Activated CD8-positive, alpha-beta memory T cell treated with anti-CD3 and anti-CD28 coated beads for 48 hours (primary cell): Measurements from ENCODE around the gene CECR2.

Experiments
- DNase-seq, 3 experiments: peaks; one replicate each; pipeline ENCODE4 v3.0.0-alpha.2; 2020; ENCODE audit warnings: low read depth in 2 of 3, low spot score in 2 of 3

The CECR2 gene

DNA sequence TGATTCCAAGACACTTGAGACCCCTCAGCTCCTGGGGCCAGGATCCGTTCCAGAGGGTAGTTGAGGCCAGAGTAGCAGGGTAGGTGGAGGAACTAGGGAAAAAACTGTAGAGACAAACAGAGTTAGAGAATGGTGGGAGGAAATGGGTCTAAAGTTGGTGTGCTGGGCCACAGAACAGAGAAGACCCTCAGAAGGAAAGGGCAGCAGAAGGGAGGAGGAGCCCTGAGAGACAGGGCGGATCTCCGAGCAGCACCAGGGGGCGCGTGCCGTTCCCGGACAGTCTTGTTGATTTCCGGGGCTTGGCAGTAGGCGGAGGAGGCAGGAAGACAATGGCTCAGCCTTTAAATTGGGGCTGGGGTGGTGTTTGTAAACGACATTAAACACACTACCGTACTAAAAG, 2.4 kb upstream of the CECR2 start:
- peak in 1 of 3 experiments; percentile 6 for DNase-seq

DNA sequence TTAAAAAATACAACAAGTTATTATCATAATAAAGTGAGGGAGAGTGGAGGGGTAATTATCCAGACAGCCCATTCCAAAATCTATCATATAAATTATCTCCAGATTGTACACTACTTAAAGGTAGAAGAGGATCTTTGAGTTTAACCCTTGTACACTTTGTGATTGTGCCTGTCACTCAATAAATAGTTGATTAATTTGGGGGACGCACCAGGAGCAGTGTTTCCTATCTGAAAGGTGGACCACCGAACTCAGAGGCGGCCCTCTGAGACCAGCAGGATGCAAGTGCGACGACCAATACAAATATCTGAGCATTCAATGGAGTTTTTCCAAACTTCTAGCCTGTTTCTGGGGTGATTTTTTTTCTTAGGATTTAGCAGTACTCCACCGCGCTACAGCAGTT, 1.1 kb upstream of the CECR2 start:
- DNase-seq: no peak

DNA sequence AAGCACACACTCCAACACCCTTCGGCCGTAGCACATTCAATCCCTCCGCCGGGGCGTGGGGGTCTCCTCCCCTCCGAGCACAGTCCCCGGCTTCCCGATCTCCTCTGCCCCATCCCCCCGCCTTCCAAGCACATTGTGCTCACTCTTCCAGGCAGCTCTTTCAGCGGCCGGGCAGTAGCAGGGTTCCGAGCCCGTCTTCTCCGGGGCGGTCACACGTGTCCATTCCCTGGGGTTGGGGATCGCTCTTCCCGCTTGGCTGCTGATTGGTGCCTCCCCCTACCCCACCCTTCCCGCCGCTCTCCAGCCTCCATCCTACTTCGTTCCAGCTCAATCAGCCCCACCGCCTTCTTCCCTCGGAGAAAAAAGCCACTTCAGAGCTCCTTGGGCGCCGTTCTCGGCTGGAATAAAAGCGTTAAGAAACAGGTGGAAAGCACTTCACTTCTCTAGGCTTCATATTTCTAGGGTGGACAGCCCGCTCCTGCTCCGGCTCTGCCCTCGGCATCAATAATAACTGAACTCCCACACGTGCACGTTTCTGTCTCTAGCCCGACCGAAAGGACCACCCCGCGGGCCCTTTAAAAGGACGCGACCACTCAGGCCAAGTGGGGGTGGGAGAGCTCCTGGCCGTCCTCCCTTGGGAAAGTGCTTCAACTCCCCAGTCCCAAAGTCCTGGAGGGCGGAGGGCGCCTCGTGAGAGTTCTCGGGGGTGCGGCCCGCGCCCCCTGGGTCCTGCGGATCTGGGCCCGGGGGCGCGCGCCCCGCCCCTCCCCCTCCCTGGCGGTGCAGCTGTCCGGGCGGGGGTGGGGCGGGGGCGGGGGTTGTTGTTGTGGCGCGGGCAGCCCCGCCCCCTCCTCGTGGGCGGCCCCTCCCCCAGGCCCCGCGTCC, 464 bp upstream of the CECR2 start:
- DNase-seq: no peak

DNA sequence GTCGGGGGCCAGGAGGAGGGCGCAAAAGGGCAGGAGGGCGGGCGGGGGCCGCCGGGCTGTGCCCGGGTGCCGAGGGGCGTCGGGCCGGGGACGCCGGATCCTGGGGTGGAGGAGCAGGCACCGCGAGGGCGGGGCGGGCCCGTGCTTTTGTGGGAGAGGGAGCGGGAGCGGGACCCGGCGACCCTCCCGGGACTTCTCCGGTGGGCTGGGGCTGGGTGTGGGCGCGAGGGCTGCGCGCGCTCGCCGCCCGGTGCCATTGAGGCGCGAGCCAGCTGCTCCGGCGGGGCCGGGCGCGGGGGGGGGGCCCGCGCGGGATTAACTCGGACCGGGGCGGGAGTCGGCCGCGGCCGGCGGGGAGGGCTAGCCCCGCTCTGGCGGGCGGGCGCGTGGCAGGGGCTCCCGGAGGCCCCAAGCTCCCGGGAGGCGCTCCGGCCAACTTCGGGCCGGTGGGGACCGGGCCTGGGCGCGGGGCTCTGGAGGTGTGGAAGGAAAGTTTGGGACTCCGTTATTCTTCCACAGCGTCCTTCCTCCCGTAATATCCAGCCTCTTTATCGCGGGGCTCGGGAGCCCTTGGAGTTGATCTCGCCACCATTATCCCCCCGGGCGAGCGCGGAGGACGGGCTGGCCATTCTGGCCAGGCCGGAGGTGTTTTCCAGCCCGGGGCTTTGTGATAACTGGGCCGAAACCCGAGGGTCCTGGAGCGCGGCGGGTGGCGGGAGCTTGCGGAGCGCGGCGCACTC, 936 bp downstream of the CECR2 start:
- DNase-seq: no peak

DNA sequence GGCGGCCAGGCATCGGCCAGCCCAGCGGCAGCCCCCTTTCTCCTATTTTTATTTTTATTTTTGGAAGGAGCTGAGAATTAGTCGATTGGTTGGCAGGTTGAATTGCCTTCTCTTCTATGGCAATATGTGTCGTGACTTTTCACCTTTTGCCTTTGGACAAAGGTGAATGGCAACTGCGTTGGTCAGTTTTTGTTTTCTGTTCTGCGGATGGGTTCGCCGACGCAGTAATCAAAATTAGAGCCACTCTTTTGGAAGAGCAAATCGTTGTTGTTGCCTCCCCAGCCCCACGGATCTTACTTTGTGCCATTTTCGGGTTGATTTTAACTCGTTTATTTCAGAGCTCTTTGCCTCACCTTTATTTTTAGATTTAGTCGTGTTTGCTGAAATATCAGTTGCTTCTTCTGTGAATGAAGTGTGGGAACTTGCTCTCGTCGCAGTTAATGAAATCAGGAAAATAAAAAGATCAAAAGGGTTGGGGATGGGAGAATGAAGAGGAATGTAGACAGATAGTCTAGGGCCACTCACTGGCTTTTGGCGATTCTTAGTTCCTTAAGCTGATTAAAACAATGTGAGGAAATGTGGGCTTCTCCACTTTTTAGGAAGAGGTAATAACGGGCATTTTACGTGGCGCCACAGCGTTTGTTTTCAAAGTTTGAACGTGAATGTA, 1.6 kb downstream of the CECR2 start:
- no peak for DNase-seq

DNA sequence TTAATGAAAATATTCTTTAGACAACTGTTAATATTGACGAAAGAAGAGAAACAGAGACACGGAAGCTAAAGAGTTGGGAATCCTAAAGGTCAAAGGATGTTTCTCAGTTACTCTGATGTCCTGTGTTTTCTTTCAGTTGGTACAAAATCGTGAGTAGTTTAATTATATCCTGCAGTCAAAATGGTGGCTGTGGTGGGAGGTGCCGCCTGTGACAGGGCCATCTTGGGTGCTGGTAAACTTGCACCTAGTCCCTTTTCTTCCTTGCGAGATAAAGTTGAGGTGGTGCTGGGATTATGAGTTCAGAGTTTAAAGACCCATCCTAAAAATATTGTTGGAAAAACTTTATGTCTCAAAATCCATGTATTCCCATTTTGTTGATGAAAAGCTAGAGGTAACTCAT, 2.2 kb downstream of the CECR2 start:
- DNase-seq: no peak

DNA sequence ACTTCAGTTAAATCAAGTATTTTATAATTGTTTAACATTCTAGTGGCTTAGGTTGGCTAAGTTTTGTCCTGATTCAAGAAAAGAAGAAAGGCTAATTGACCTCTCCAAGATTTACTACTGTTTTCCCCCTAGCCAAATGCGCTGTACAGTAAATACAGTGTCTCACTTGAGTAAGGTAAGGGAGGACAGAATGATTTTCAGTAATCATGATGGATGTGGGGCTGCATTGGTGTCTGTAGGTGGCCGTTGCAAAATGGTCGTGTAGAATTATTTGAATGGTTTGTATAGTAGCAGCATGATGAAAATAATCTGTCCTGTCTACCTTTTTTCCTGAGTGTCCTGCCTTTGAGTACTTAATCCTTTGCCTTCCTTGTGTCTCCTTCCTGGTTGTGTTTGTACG, 4.6 kb downstream of the CECR2 start:
- DNase-seq: no peak

DNA sequence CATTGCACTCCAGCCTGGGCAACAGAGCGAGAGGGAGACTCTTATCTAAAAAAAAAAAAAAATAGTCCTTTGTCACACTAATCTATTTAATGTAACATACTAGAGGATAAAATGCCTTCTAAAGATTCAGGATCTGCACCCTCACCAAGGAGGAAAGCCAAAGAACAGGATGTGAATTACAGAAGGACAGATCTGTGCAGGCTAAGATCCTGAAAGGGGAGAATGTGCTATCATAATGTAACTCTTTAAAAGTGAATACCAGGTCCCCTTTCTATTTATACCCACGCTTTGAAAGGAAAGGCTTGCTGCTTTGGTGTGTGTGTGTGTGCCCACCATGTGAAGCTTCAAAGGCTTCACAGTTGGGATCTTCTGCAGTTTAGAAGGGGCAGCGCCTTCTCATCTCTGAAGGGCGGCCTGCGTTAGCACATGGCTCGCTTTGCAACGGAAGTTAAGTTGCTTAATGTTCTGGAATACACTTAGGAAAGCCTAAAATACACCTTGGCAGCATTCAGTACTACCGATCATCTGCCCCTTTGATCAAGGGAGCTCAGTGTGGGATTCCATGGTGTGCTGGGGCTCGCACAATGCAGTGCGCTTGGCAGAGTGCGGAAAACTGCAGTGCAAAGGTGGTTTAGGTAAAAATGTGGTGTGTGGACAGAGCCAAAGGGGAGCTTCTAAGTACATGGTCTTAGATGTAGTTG, 6.8 kb downstream of the CECR2 start:
- DNase-seq: no peak

DNA sequence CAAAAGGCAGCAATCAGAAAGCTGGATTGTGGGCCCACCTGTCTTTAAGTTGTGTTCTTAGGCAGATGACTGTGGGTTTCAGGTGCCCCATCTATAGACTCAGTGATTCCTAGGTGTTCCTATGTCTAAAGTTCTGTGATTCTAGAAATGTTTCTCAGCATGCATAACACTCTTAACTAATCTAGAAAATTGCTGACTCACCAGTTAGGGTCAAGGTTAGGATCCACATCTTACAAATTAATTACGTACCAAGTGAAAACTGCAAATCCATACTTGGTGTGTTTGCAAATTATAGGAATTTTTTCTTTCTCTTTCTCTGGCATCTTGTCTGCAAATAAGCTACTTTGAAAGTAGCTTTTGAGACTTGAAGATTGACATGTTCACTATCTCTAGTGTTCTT, 7.7 kb downstream of the CECR2 start:
- DNase-seq: no peak

DNA sequence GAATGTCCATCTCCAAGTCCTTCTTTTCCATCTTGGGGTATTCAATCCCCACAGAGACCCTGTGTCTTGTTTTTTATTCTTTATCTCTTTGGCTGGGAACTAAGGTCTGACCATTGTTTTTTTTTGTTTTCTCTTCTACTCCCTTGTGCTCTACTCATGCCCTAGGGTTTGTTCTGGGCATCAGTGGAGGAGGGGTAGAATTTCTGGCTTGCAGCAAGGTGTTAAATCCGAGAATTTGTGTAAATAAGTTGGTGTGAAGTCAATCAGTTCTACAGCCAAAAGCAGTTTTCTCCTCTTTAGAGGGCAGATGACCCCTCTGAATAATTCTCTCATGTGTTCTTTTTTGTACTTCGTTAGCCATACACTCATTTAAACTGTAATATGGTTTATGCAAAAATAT, 10.7 kb downstream of the CECR2 start:
- DNase-seq: no peak

DNA sequence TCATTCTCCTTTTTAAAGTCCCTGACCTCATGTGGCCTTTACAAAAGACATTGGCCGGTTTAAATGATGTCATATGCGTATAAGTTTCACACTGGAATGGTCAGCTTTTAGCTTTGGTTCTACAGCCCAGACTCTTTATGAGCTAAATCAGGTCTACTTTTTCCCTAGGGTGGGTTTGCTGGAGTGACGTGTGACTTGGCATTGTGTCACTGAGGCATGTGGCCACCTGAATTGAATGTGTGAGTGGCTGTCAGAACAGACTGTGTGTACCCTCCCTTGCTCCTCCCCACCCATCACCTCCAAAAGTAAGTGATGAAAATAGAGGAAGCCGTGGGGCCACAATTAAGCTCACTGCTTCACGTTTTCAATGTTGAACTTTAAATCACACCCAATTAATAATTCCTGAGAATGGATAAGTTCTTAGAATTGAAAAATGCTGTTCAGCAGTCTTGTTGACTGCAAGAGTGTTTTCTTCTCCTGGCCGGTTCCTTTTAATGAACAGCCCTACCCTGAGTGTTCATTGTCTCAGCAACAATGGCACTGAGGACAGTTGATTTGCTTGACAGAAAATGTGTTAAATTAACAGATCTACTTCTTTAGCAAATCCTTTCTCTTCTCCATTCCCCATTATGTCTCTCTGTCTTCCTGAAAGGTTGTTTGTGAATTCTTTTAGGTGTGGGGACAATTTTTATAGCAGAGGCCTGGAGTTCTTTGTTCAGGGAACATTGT, 11.3 kb downstream of the CECR2 start:
- DNase-seq: no peak

DNA sequence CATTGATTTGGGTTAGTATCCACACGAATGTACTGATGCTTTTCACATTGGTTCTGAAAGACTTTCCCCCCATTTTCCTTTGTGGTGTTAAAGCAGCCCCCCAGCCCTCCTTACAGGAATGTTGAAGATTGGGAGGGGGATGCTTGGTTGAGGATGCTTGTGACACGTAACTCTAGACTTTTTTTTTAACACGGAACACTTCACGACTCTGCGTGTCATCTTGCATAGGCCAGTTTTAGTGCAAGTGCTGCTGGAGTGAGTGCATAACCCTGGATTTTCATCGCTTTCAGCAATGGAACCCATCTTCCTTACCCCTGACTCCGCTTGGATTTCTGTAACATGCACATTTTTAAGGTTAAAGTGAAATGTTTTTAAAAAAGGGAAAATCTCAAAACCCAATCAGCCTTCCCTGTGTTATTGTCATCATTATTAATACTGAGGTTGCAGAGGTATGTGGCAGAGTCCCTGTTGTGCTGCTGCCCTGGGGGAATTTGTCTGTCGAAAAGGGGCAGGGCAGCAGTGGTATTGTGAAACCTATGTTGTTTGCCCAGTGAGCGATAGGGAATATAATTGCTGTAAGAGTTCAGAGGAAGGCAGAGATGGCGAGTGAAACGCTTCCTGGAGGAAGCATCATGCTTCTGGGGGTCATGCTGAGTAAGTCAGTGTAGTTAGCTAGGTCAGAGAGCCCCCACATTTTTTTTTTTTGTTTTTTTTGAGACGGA, 12.1 kb downstream of the CECR2 start:
- no peak for DNase-seq

DNA sequence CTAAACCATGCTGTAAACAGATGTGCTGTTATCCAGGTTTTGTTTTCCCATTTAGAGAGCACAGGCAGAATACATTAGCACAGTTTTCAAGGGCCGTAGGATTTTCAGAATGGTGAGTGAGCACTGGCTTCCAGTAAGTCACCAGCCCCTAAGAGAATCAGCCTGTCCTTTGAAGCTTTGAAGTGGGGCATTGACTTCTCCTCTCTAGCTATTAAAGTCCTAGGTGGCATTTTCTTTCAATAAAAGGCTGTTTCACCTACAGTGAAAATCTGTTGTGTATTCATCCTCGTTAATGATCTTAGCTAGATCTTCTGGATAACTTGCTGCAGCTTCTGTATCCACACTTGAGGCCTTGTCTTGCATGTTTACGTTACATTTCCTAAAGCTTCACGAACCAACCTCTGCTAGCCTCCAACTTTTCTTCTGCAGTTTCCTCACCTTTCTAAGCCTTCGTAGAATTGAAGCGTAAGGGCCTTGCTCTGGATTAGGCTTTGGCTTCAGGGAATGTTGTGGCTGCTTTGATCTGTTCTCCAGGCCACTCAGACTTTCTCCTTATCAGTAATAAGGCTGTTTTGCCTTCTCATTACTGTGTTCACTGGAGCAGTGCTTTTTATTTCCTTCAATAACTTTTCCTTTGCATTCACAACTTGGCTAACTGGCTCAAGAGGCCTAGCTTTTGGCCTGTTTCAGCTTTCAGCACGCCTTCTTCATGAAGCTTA, 15.5 kb downstream of the CECR2 start:
- no peak for DNase-seq

DNA sequence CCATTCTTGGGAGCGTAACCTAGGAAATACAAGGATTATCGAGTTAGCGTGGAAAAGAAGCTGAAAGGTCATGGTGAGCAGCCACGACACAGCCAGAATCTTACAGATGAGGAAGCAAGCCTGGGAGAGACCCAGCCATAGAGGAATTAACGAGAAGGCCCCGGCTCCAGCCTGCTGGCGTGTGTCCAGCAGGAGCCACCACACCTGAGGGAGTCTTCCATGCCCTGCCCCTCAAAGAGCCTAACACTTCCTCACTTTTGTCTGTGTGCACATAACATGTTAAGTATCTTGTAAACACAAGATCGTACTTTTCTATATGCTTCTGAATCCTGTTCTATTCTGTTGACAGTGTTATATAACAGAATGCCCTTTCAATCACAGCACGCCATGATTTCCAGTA, 18.1 kb downstream of the CECR2 start:
- no peak for DNase-seq

DNA sequence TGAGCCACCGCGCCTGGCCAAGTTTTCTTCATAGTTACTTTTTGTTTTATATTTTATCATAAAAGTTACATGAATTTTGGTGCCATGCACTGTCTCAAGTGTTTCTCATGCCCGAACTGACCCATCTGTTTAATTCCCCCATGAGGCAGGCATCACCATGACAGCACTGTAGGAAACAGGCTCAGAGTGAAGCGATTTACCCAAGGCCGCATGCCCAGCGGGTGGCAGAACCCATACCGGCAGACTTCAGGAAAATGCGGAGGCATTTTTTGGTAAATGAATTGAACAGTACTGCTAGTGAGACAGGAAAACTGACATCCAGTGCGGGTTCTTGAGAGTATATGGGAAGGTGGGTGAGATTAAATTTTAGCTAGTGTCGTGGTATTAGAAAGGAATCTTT, 19.0 kb downstream of the CECR2 start:
- DNase-seq: no peak

DNA sequence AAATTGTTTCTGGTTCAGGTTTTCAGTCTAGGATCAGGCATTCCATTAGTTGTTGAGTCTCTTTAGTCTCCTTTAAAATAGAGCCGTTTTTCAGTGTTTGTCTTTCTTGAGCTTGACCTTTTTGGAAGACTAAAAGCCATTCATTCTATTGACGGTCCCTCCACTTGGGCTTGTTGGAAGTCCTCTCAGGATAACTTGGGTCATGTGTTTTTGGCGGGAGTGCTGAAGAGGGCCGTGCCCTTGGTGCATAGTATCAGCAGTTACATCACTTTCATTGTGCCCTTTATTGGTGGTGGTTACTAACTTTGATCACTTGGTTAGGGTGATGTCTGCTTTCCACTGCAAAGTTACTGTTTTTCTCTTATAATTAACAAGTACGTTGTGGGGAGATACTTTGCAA, 20.8 kb downstream of the CECR2 start:
- DNase-seq: no peak

DNA sequence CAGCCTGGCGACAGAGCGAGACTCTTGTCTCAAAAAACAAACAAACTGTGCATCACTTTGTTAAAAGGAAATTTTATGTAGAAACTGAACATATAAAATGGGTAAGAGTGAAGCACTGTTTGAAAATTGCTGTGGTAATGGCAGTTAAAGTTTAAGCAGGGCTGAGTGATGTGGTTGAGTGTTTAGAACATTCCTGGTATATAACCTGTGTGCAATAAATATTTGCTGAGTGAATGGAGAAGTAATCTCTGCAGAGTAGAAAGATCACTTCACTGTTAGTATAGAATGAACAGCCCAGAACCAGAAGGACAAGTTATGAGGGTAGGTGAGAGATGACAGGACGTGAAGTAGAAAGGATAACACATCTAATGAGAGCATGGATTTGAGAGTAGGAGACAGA, 27.3 kb downstream of the CECR2 start:
- no peak for DNase-seq

DNA sequence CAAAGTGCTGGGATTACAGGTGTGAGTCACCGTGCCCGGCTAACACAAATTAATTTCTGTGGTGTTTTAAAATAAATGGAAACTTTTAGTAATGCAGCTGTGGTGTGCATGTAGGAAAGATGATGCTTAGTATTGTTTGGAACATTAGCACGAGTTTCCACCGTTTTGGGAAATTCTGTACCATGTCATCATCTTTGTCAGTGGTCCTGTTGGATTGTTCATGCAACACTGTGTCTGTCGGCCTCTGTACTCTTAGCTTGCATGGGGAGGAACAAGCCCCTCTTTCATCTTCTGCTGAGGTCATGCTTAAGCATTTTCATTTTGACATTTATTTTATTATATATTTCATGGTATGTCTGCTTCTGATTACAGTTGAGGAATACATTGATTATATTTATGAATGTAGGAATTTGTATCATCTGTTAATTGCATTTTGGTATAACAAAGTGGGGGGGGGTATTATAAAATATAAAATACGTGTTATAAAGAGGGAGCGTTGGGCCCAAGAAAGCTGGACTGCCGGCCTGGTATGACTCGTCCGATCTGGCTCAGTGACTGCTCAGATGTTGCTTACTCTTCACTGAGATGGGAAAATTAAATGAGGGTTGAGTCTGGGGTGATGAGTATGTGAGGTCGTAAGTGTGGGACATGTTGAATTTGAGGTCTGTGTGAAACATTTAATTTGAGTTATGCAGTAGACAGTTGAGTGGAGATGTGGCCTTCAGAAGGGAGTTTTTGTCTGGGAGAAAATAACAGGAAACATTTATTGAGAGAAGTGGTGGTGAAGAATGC, 28.7 kb downstream of the CECR2 start:
- DNase-seq: no peak

DNA sequence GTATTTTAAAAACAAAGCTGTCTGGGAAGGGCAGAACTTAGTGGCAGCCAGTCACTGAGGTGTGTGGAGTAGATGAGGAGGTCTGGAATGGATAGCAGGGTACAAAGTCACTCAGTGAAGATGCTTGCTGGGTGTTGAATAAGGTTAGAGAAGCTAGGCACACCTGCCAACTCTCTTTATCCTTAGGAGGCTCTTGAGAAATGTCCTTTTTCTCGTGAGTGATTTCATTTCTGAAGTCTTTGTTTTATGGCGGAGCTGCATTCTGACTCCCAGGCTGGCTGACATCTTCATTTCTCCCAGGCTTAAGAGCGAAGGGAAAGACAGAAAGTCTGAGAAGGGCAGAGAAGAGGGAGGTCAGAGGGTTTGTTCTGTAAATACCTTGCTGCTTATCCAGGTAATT, 31.0 kb downstream of the CECR2 start:
- no peak for DNase-seq
